ENCODE measurements around the gene CDH18.
"Not testable (repeated sequence)": the region's sequence is repeated elsewhere in the genome, so short reads cannot be mapped to it uniquely, and the experiment has no call there.

Gene CDH18

DNA sequence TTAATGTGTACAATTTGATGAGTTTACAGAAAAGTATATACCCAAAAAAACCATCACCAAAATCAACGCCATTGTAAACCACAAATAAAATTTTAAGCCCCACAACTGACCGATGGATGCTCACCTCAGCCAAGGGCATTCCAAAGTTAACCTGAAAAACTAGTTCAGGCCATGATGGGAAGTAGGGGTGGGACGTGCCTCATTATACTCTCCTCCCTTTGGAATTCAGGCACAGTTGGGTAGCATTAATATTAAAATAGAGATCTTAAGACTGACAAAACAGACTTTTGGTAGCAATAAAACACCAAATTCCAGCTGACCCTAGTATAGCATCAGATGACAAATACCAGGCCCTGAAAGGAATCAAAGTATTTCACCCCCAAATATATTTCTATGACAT lies 129.0 kb downstream of the CDH18 start:
- DNase-seq (ENCODE audit: low read depth), result no peak

DNA sequence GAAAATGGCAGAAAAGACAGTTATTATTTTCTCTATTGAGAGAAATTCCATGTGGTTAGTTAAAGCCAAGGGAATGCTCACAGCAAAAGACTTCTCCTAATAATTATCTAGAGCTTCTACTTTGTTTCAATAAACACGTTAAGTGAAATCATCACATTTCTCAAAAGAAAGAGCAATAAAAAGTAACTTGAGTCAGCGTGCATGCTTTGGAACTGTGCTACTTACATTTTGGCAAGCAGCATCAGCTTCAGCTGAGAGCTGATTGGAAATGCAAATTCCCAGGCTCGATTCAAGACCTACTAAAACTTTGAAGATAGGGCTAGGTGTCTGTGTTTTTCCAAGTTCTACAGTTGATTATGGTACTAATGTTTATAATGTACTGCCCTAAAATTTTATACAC lies 132.1 kb downstream of the CDH18 start:
- peak; percentile 90 for DNase-seq (ENCODE audit: low read depth)

DNA sequence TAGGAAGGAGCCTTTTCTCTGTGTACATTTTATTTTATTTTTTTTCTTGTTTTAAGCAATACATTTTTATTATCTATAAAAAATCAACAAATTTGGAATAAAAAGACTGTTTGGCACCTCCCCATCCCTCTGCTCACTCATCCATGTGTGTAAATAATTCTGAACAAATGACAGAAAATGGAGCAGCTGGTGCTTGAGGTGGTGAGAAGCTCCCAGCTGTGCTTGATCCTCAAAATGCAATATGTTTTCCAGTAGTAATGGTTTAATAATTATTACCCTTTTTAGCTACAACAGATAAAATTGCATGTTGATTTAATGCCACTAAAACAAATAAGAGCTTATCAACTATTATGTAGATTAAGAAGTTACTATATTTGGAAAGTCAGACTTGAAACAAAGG lies 132.5 kb downstream of the CDH18 start:
- no peak for DNase-seq (ENCODE audit: low read depth)

DNA sequence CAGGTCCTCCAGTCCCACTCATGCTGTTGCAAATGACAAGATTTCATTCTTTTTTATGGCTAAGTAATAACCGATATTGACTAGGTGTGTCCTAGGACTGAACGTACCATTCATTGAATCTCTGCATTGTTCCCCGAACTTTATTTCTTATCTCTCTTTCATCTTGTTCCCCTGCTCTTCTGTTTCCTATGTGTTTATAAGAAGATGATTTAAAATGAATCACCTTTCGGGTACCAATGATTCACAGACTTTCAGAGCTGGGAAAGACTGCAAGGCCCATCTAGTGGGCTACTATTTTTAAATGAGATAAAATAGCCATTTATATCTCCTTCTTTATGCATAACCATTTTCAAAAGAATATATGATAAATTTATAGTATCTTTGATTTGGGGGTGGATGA lies 133.0 kb downstream of the CDH18 start:
- peak; percentile 62 for DNase-seq (ENCODE audit: low read depth)

DNA sequence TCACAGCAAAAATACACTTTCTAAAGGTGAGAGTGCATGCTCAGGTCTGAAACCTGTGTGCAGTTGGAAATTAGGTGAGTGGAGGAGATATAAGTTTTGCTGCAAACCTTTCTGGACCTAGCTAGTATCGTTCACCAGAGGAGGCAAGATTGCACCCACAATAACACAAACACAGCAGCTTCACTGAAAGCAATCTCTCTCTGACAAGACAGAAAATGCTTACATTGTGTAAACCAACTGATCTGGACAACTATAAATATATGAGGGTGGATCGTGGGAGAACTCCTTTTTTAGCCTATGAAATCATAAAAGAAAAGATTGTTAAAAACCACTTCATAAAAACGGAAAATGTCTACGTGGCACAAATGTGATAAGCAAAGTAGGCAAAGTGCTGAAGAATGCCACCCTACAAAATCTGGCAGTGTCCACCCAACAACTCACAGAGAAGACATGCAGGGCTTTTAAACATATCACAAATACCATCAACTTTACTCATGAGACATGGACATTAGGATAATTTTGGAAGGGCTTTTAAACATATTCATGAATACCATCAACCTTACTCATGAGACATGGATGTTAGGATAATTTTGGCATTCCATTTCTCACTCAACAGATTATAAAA lies 134.3 kb downstream of the CDH18 start:
- DNase-seq (ENCODE audit: low read depth), result peak; percentile 98

DNA sequence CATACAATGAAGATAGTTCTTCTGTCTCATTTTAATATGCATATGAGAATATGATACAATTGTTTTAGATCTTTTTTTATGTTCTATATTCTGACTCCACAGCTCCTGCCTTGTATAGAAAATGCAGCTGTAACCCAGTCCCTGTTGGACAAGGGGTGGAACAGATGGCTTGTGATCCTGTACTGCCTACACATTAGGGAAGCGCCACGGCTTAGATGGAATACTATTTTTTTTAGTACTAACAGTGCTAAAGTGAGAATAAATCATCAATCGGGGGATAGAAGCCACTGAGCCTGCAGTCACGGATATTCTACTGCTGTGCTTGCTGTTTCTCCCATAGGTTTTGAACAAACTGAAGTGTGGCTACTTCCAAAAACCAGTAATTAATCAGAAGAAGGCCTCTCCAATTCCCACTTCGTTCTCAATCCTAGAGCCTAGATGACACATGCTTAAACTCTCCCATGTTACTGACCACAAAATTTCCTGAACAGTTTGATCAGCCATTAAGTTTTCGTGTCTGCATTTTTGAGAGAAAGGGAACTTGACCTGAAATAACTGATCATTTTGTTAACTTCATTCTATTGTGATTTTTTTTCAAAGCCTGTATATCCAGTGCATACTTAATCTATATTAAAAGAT lies 150.3 kb downstream of the CDH18 start:
- peak; percentile 50 for DNase-seq (ENCODE audit: low read depth)

DNA sequence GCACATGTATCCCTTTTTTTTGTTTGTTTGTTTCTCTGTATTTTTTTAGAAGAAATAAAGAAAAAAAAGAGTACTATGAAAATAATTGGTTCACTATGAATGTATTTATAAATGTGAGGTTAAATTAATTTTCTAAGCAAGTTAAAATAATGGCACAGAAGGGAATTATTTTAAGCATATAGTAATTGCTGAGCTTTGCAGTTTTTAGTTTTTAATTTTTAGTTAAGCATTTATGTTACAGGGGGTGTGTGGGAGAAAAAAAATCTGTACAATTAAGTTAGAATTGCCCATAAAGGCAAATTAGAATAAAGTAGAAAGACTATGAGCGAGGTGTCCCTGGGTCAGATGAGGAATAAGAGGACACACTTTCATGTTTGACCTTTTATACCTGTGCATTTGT lies 152.6 kb downstream of the CDH18 start:
- DNase-seq (ENCODE audit: low read depth), result no peak

DNA sequence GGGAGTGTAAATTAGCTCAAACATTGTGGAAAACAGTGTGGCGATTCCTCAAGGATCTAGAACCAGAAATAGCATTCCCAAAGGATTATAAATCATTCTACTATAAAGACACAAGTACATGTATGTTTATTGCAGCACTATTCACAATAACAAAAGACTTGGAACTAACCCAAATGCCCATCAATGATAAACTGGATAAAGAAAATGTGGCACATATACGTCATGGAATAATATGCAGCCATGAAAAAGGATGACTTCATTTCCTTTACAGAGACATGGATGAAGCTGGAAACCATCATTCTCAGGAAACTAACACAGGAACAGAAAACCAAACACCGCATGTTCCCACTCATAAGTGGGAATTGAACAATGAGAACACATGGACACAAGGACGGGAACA lies 175.3 kb downstream of the CDH18 start:
- DNase-seq (ENCODE audit: low read depth), result not testable (repeated sequence)

DNA sequence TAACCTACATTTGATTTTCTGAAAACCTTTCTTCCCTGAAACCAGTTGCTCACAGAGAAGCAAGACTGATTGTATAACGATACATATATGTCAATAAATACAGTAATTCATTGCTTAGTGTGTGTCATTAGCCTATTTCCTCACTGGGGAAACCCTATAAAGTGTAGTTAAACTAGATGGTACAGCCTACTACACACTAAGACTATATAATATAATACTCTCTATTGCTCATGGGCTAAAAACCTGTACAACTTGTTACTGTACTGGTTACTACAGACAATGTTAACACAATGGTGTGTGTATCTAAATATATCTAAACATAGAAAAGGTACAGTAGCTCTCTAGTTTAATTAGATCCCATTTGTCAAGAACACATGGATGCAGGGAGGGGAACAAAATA lies 181.2 kb downstream of the CDH18 start:
- DNase-seq (ENCODE audit: low read depth), result no peak

DNA sequence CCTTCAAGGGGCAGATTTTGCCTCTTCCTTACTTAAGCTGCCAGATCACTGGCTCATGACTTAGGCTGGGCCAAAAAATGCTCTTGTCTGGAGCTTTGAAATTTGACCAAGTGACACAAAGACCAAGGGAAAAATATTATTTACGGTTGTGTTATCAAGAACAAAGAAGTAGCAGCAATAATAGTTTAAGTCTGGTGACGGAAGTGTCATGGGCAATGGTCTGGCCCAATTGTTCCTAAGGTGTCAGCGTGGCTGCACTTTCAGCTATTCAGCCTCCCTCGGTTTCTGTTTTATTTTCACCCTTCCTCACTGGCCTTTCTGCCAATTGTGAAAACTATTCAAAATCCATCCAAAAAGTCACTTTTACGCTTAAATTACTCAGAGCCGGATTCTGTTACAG lies 185.3 kb downstream of the CDH18 start:
- no peak for DNase-seq (ENCODE audit: low read depth)

DNA sequence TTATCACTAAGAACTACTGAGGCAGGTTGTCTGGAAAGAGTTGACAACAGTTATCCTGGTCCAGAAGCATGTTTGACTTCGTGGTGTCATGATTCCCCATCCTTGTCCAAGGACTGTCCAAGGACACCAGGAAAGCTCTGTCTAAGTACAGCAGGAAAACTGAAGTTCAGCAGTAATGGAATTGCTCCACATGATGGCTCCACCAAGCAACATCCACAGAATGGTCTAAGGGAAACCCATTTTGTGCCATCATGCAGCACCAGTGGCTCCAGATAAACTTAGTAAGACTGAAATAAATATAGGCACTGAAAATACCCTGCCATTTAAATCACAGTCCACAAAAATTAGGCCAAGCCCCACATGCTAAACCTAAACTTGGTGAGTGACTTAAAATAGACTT lies 192.8 kb downstream of the CDH18 start:
- peak; percentile 60 for DNase-seq (ENCODE audit: low read depth)

DNA sequence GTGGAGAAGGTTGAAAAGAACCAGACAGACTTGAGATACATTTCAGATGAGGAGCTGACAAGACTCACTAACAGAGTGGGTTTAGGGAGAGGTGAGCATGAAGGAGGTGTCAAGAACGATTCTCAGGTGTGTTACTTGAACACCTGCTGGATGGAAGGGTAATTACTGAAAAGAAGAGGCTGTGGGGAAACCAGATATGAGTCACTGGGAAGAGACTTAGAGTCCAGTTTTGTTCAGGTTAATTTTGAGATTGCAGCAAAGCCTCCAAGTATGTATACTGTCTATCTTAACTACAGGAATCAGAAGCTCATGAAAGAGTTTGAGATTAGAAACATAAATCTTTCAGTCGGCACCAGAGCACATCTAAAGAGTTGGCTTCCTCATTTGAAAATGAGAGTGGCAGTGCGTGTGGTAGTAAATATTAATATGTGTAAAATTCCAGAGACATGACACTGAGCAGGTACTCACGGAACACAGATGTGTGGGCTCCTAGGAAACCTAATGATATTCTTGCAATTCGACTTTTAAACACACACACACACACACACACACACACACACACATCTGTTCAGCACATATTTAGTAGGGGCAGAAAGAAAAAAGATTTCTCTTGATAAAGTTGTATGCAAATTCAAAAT lies 197.1 kb downstream of the CDH18 start:
- DNase-seq (ENCODE audit: low read depth), result no peak

DNA sequence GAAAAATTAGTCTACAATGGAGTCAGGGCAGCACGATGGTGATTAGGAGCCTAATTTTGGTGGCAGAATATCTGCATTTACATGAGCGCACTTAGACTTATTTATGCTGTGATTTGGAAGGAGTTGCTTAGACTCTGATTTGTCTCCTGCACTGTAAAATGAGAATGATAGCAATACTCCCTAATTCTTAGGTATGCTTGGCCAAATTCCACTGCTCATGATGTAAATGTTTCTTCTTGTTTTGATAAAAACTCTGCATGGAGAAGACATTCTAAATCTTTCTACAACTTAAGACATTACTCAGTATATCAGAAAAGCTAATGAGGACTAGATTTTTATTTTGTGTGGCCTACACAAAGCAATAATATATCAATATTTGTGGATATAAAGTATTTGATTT lies 205.4 kb downstream of the CDH18 start:
- DNase-seq (ENCODE audit: low read depth), result no peak

DNA sequence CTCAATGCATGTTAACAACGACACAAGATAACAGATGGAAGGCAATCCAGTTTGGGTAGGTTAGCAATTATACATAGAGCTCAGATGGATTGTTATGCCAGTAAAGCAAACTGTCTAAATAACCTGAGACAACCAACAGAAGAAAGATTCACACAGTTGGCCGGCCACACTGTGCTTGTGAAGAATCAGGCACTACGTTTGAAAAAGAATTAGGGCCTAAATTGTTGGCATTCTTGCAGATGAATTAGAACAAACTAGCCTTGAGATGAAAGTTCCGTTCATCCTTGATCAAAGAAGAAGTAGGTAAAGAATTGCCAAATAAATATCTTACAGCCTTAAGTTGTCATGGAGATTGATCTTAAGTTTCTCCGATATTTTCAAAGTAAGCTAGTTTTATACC lies 210.6 kb downstream of the CDH18 start:
- no peak for DNase-seq (ENCODE audit: low read depth)

DNA sequence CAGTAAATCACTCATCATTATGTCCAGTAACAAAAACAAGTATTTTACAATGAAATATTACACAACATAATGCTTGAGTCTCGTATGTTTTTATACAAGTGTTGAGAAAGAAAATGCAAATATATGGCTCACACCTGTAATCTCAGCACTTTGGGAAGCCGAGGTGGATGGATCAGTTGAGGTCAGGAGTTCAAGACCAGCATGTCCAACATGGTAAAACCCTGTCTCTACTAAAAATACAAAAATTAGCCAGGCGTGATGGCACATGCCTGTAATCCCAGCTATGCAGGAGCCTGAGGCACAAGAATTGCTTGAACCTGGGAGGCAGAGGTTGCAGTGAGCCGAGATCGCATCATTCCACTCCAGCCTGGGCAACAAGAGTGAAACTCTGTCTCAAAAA lies 211.1 kb downstream of the CDH18 start:
- DNase-seq (ENCODE audit: low read depth), result not testable (repeated sequence)

DNA sequence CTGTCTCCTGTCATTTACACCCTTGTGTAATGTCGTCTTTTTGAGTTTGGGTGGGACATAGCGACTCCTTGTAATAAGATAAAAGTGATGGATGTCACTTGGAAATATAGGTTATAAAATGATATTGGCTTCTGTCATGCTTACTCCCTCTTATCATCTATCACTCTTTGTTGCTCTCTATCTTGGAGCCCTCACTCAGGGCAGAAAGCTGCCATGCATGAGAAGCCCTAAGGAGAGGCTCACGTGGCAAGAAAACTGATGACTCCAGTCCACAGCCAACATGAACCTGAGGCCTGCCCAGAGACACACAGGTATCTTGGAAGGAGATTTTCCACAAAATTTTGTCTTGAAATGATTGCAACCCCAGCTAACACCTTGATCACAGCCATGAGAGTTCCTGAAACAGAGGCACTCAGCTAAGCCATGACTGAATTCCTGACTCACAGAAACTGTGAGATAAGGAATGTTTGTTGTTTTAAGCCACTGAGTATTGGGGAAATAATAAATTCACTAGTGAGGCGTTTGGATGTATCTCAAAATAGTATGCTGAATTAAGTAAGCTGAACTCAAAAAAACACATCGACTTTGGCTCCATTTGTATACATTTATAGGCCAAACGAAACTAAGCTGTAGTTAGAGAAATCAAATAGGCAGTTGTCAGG lies 216.7 kb downstream of the CDH18 start:
- peak; percentile 45 for DNase-seq (ENCODE audit: low read depth)

DNA sequence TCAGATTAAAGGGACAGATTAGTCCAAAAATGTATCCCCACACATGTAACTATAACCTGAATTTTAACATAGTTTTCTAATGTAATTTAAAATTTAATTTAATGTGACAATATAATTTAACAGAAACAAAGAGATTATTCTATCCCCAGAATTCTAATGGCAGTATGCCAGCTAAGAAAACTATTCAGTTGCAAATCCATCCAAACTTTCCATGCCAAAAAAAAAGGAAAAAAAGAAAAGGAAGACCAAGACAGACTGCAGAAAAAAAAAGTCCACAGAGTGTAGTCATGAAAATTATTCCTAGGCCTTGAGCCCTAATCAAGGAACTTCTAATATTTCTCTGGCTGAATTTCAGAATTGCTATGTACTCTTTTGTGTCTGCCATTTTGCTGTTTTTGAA lies 217.6 kb downstream of the CDH18 start:
- DNase-seq (ENCODE audit: low read depth), result no peak

DNA sequence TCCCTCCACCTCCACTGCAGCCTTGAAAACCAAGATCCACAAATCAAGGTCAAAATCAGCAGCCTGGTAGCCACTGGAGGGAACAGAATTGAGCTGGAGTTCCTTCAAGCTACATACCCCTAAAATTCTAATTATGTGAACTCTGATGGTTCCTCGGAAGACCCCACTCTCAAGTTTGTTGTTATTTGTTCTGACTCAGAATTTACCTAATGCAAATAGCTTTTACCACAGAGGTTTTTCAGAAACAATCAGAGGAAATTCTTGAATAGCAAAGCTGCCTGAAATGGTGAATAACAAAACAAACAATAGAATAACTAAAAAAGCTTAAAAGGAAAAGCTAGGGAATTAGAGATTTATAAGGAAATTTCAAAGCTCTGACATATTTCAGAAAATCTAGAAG lies 220.0 kb downstream of the CDH18 start:
- DNase-seq (ENCODE audit: low read depth), result no peak

DNA sequence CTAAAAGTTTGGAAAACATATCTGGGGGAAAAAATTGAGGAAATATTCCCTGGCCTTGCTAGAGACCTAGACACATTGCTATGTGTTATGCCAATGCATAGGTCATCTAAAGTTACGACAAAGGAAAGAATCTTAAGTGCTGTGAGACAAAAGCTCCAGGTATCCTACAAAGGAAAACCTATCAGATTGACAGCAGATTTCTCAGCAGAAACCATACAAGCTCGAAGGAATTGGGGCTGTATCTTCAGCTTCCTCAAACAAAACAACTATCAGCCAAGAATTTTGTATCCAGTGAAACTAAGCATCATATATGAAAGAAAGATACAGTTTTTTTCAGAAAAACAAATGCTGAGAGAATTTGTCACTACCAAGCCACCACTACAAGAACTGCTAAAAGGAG lies 234.4 kb downstream of the CDH18 start:
- no peak for DNase-seq (ENCODE audit: low read depth)

DNA sequence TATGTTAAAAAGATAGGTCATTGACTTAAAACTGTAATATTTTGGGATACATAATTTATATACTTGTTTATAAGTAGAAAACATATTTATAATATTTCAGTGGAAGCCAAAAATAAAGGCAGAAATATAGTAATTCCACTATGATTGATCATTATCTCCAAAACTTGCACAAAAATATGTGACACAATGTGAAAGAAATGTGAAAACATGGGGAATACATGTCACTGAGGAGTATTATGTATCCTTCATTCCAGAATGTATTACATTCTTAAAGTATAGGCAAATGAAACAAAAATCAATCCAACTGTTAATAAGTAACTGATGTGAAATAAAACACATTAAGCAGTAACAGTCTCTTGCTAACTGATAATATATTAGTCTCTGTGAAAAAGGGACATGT lies 236.7 kb downstream of the CDH18 start:
- no peak for DNase-seq (ENCODE audit: low read depth)

DNA sequence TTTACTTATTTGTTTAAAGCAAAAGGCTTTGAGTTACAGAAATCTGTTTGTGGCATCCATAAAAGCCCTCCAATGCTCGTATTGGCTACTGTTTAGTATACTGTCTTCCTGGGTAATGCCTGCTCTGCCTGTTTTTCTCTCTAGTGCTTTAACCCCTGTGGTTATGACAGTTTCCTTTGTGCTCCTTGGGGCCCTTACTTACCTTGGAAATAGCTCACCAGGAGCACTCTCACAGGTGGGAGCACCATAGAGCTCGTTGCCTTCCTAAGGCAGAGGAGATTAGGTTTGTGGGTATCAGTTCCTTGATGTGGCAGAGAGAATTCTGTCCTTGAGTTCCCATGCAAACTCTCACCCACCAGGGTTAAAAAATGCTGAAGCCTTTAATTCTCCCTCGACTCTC lies 242.8 kb downstream of the CDH18 start:
- no peak for DNase-seq (ENCODE audit: low read depth)

DNA sequence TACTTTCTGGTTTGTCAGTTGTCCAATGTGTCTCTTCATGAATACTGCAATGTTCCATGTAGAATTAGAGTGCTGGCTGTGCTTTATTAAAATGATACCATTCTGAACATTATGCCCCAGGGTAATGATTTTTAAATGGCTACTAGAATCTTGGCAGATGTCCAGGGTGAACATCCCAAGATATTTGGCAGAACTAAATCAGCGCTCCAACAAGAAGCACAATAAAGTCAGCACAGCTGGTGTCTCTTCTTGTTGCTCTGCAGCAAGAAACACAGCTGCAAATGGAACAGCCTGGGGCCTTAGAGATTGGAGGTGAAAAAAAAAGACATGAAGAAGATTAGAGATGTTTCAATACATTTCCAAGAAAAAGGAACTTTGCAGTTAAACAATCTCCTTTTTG lies 248.3 kb downstream of the CDH18 start:
- DNase-seq (ENCODE audit: low read depth), result peak; percentile 0

DNA sequence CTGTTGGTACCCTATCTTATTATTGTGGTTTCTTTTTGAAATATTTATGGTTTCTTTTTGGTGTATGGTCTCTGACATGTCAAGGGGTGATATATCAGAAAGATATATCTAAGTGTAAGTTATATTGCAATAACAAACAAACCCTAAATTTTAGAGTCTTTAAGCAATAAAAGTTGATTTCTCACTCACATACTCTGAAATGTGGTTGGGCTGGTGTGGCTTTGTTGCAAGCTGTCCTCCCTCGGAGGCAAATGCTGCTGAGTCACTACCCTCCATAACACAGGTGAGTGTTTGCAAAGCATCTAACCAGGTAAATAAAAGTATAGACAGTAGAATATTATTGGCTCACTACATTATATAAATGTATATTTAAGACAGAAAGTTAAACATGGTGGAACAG lies 253.2 kb downstream of the CDH18 start:
- DNase-seq (ENCODE audit: low read depth), result no peak

Data from EH (cell line).